Measurements from ENCODE around the gene CEP104. TPM values are rescaled to one million over a fixed set of nuclear protein-coding genes. Genes with fewer than 3 reads are reported as not detected.

The CEP104 gene
- total RNA-seq, 1 experiment from 2014 or later, result 34.5 TPM

- no CpG with 5 or more reads among the region's 5 CpGs for WGBS (ENCODE audit: extremely low coverage, insufficient read length, low lambda C conversion rate)
- Mint-ChIP-seq H3K4me3 (no peak overlapping the region), H3K4me1 (peaks cover 6 to 7% of the 10 kb centered on the region in 2 experiments), H3K27me3 (ENCODE audit: low read depth) (peaks cover 35% of the 10 kb centered on the region), H3K36me3 (ENCODE audit: insufficient read depth in 1 of 3, low read depth in 3 of 3) (peaks cover 10 to 12% (median 10%) of the 10 kb centered on the region in 3 experiments), H3K27ac (no peak overlapping the region), H3K9me3 (peaks cover 51 to 53% of the 10 kb centered on the region in 2 experiments)
- no peak for TF ChIP-seq CTCF (conservative IDR thresholded peaks at IDR 0.05)
- H3K14ac ChIP-seq (ENCODE audit: insufficient read depth, low read length), result no peak overlapping the region
- no peak overlapping the region for H3K27ac ChIP-seq (ENCODE audit: insufficient read length, low read depth, low read length)
- H3T11ph ChIP-seq (ENCODE audit: low read length), result no peak overlapping the region
- no peak overlapping the region for H2BK5ac ChIP-seq (ENCODE audit: insufficient read length, low read length)
- no peaks in the 10 kb centered on the region for H3K79me2 ChIP-seq (ENCODE audit: insufficient read depth, low read length)
- no peaks in the 10 kb centered on the region for H4K20me1 ChIP-seq (ENCODE audit: control insufficient read depth, insufficient read depth, insufficient read length)
- no peak overlapping the region for H3K4ac ChIP-seq (ENCODE audit: low read depth, low read length)
- no peak overlapping the region for H2BK120ac ChIP-seq (ENCODE audit: low read depth, low read length, poor library complexity, severe bottlenecking)
- no peak overlapping the region for H2BK15ac ChIP-seq (ENCODE audit: low read depth, low read length)
- no peak overlapping the region for H2AFZ ChIP-seq (ENCODE audit: low read length)
- H3K4me1 ChIP-seq (ENCODE audit: insufficient read depth, low read length), result no peaks in the 10 kb centered on the region
- H3K79me1 ChIP-seq (ENCODE audit: insufficient read depth, low read depth, low read length, poor library complexity, severe bottlenecking), result no peaks in the 10 kb centered on the region
- H2AK5ac ChIP-seq (ENCODE audit: insufficient read length, low read length), result no peak overlapping the region
- no peak overlapping the region for H4K5ac ChIP-seq (ENCODE audit: insufficient read length, low read depth, low read length)
- no peak overlapping the region for H3K18ac ChIP-seq (ENCODE audit: insufficient read length, low read depth, low read length)
- DNase-seq, result no peak
- no peak overlapping the region for H2BK20ac ChIP-seq (ENCODE audit: low read depth, low read length, poor library complexity, severe bottlenecking)
- H3K56ac ChIP-seq (ENCODE audit: insufficient read length, low read depth, low read length), result no peak overlapping the region
- peaks cover 13% of the 10 kb centered on the region for H3K9me3 ChIP-seq (ENCODE audit: control insufficient read depth, low read depth, low read length)
- no peak overlapping the region for H4K91ac ChIP-seq (ENCODE audit: insufficient read length, low read depth, low read length)
- no peaks in the 10 kb centered on the region for H3K23me2 ChIP-seq (ENCODE audit: insufficient read length, low read depth, low read length, poor library complexity, severe bottlenecking)
- H3K9ac ChIP-seq (ENCODE audit: extremely low read depth, insufficient read length, low read length), result no peak overlapping the region
- no peak overlapping the region for H3K23ac ChIP-seq (ENCODE audit: insufficient read length, low read depth, low read length)
- no peak overlapping the region for H2BK12ac ChIP-seq (ENCODE audit: insufficient read length, low read depth, low read length)
- H4K8ac ChIP-seq (replicated peaks; ENCODE audit: insufficient read length, low read depth, low read length), result no peak overlapping the region
- no peaks in the 10 kb centered on the region for H3K27me3 ChIP-seq (ENCODE audit: insufficient read depth, low read length)
- H3K4me2 ChIP-seq (ENCODE audit: insufficient read depth, insufficient read length, low read length), result no peak overlapping the region
Measured at GRCh38 chr1:3807769-3808168, 49.2 kb downstream of the CEP104 start.

Measured in H9 (cell line).